ENCODE results near the gene KCNMB2.

DNA sequence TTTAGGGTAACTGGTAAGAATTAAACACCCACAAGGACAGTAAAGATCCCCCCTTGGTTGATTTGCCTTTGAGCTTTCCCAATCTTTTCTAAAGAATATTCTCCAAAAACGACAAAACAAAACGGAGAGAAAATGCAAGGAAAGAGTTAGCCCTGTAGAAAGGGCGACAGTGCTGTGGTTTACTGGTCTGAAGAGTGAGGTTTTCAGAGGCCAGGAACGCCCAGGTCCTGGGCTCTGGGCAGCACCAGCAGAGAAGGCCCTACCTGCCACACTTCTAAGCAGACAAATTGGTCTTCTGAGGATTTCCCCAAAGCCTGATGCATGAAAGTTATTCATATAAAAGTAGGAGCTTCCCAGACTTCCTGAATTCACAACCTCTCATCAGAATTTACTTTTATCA is 119.3 kb downstream of the KCNMB2 start:
- TF ChIP-seq, protein P1, sequence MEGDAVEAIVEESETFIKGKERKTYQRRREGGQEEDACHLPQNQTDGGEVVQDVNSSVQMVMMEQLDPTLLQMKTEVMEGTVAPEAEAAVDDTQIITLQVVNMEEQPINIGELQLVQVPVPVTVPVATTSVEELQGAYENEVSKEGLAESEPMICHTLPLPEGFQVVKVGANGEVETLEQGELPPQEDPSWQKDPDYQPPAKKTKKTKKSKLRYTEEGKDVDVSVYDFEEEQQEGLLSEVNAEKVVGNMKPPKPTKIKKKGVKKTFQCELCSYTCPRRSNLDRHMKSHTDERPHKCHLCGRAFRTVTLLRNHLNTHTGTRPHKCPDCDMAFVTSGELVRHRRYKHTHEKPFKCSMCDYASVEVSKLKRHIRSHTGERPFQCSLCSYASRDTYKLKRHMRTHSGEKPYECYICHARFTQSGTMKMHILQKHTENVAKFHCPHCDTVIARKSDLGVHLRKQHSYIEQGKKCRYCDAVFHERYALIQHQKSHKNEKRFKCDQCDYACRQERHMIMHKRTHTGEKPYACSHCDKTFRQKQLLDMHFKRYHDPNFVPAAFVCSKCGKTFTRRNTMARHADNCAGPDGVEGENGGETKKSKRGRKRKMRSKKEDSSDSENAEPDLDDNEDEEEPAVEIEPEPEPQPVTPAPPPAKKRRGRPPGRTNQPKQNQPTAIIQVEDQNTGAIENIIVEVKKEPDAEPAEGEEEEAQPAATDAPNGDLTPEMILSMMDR (IDR thresholded peaks at IDR 0.05): no peak
- no peak for TF ChIP-seq POLR2A (IDR thresholded peaks at IDR 0.05)
